Superior temporal gyrus (tissue), 1 donor: Measurements from ENCODE around the gene PARP3.

Source experiments
- DNase-seq: peaks from one replicate; pipeline ENCODE4 v3.0.0-alpha.2; 2016; ENCODE audit errors: extremely low spot score

Gene PARP3

DNA sequence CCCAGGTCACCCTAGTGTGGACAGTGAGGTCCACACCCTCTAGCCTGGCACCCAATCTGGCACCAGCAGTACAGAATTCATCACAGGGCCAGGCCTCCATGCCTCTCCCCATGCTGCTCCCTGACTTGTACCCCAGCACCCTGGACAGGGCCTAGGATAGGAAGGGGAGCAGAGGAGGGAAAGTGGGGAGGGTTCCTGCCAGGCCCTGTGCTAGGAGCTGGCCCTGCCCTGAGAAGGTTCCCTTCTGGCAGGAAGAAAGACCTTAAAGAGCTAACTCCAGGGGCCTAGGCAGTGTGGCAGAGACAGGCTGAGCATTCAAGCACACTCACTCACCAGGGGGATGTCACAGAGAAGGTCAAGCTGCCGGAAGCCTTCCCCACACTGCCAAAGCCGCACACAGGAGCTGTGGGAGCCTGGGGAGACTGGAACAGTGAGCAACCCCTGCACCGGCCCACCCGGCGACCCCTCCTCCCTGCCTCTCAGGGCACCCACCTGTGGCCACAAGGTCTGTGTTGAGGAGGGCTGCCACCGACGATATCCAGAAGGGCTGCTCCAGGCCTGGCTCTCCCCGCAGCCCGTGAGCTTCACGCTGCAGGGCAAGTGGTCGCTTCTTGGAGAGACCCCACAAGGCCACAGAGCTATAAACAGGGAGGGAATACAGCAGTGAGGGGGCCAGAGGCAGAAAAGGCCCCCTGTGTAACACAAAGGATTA lies 7.9 kb upstream of the PARP3 start:
- DNase-seq: no peak

- no peak for DNase-seq
Observed at GRCh38 chr3:51934991-51935885, 6.9 kb upstream of the PARP3 start.

DNA sequence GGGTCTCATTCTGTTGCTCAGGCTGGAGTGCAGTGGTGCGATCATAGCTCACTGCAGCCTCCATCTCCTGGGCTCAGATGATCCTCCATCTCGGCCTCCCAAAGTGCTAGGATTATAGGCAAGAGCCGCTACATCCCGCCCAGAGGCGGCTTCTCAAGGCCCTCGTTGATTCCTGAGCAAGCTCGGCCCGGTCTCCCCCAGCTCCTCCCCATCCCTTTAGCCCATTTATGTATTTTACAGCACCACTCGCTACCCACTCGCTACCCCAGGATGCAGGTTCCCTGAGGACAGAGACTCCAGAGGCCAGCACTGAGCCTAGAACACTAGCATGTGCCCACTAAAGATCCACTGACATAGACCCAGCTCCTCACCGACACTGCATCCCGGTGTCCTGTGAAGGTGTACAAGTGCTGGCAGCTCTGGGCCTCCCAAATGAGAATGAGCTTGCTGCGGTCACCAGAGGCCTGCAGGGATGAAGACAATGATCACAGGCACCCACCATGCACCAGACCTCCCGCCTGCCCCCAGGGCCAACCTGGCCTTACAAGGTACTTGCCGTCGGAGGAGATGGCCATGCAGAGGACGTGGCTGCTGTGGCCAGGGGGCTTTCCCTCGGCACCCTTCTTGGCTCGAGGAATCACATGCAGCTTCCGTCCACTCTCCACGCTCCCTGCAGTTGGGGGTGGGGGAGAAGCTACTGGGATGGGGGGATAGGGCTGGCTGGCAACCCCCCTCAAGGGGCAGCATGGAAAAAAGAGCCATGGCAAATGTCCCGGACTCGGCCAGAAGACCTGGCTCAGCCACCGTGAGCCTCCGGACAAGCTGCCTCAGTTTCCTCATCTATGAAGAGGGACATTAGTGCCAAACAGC lies 6.0 kb upstream of the PARP3 start:
- DNase-seq: no peak

GRCh38 chr3:51937014-51937413 lies 5.1 kb upstream of the PARP3 start:
- no peak for DNase-seq

DNA sequence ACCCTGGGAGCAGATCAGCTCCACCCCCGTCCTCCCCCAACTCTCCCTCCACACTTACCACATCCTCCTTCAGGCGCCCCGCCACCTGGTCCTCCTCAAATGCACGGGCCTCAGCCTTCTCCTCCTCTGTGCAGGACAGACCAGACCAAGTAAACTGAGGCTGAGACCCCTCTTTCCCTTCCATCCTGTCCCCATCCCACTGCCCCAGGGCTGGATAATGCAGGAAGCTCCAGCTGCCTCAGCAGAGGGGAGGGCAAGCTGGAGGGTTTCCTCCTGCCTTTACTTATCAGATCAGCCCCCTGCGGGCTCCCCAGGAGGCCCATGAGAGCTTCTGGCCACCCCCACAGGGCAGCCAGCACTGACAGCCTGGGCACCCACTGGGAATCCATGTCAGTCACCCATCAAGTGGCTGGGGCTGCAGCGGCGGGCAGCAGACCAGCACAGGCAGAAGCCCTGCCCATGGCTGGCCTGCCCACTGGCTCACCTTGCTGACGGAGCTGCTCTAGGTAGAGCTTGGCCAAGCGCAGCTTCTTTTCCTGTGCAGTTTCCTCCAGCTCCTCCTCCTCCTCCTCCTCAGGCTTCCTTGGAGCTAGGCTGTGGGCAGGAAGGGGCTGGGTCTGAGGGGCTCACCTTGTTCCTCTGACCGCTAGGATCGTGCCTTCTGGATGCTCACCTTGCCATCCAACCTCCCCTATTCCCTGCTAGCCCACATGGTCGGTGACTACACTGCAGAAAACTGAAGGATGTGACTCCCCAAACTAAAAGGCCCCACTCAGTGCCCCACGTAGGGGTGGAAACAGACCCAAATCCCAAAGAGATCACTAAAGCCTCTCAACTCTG lies 4.3 kb upstream of the PARP3 start:
- no peak for DNase-seq

- no peak for DNase-seq
Observed at GRCh38 chr3:51938780-51939425, 3.3 kb upstream of the PARP3 start.

DNA sequence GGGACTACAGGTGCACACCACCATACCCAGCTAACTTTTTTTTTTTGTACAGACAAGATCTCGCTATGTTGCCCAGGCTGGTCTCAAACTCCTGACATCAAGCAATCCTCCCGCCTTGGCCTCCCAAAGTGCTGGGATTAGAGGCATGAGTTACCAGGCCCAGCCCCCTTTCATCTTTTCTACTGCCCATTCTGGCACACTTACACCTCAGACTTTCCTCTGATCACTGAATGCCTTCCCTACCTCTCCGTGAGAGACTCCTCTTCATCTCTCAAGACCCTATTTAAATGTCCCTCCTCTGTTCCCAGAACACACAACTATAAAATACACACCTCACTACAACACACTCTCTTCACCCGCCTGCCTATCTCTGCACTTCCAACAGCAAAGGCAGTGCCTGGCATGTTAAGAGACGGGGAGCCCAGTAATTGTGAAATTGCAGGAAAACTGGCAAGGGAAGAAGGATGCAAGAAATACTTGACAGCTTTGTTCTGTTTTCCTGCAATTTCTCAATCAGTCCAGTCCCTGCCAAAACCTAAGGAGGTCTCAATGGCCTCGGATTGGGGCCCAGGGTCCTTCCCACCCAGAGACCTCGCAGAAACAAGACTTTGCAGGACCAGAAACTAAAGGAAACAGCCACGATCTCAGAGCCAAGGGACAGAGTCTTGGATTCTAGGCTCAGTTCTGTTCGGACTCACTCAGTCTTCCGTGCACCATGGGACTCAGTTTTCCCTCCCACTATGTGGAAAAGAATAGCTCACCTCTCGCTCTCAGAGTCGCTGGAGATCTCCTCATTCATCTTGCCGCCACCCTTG lies 1.3 kb upstream of the PARP3 start:
- no peak for DNase-seq

GRCh38 chr3:51941463-51941797 lies 733 bp upstream of the PARP3 start:
- DNase-seq: no peak

DNA sequence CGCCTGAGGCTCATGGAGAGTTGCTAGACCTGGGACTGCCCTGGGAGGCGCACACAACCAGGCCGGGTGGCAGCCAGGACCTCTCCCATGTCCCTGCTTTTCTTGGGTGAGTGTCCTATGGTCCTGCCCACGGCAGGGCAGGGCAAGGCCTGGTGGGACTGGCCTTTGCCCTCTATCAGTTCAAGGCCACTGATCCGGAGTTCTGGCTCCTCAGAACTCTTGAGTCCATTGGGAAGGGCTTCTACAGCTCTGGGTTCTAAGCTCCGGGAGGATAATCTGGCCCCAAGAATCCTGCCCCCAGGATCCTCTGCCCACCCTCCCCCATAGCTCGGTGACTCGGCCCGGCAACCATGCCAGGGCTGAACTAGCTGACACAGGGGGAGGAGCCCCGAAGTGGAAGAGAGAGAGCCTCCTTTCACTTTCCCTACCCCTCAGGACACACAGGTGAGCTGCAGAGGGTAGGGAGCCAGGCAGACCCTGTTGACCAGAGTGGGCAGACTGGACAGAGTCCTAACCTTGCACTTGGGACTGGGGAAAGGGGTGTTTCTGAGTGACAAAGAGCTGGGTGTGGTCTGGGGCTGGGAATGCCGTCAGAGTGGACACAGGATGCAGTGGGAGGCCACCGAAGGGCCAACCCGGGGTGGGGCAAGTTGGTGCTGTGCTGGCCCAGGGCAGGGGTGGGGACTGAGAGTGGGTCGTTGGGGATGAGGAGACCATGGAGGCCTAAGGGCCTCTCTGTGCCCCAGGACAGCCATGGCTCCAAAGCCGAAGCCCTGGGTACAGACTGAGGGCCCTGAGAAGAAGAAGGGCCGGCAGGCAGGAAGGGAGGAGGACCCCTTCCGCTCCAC lies 664 bp downstream of the PARP3 start:
- no peak for DNase-seq

- no peak for DNase-seq
Observed at GRCh38 chr3:51943451-51944391, 1.6 kb downstream of the PARP3 start.

GRCh38 chr3:51944451-51945021 lies 2.4 kb downstream of the PARP3 start:
- no peak for DNase-seq

DNA sequence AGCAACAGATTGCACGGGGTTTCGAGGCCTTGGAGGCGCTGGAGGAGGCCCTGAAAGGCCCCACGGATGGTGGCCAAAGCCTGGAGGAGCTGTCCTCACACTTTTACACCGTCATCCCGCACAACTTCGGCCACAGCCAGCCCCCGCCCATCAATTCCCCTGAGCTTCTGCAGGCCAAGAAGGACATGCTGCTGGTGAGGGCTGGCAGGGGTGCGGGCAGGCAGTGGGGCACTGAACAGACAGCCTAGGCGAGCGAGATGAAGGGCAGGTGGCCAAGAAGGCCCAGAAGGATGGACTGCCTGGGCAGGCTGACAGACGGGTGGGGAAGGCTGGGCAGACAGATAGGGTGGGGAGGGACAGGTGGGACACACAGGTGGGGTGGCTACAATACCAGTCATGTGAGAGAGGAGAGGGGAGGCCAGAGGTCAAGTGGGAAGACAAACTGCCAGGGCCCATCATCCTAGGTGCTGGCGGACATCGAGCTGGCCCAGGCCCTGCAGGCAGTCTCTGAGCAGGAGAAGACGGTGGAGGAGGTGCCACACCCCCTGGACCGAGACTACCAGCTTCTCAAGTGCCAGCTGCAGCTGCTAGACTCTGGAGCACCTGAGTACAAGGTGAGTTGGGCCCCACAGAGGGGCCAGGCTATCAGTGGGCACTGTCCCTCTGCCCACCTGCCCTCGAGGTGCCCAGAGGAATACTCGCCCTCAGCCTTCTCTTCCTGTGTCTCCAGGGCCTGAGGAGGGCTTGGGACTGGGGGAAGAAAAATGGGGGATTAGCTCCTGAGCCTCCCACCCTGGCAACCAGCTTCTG lies 3.1 kb downstream of the PARP3 start:
- no peak for DNase-seq

DNA sequence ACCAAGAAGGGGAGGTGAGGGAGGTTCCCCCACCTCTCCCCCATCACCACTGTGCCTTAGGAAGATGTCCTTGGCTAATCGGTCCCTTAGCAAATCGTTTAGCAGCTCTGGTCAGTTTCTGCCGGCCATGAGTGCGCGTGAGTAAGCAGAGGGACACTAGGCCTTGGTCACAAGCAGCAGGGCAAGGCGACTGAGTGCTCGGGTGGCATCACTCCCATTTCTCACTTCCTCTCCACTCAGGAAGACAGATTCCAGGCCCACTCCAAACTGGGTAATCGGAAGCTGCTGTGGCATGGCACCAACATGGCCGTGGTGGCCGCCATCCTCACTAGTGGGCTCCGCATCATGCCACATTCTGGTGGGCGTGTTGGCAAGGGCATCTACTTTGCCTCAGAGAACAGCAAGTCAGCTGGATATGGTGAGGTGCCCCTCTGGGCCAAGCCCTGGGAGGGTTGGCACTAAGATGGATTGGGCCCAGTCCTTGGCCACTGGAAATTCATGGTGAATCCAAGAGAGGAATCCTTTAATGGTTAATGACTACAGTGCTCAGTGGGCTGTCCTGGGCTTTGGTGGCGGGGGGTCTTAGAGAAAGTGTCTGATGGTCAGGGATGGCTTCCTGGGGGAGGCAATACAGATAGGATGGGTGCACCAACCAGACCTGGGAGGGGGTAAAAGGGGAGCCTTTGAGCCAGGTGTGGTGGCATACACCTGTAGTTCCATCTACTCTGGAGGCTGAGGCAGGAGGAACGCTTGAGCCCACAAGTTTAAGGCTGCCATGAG lies 4.0 kb downstream of the PARP3 start:
- no peak for DNase-seq

DNA sequence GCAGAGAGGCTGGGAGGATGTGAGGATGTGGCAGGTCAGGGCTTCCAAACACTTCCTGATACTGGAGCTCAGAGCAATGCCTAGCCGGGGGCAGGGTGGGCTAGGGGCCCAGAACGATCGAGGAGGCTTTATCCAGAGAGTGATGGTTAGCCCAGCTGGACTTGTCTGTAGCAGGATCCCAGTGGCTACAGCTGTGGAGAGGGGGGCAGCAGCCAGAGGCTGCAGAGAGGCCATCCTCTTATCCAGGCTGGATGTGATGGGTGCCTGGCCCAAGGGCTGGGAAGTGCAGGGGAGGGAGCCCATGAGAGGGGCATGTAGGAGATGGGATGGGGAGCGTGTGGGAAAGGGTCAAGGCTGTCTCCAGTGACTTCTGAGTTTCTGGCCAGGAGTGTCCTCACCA lies 4.6 kb downstream of the PARP3 start:
- no peak for DNase-seq

DNA sequence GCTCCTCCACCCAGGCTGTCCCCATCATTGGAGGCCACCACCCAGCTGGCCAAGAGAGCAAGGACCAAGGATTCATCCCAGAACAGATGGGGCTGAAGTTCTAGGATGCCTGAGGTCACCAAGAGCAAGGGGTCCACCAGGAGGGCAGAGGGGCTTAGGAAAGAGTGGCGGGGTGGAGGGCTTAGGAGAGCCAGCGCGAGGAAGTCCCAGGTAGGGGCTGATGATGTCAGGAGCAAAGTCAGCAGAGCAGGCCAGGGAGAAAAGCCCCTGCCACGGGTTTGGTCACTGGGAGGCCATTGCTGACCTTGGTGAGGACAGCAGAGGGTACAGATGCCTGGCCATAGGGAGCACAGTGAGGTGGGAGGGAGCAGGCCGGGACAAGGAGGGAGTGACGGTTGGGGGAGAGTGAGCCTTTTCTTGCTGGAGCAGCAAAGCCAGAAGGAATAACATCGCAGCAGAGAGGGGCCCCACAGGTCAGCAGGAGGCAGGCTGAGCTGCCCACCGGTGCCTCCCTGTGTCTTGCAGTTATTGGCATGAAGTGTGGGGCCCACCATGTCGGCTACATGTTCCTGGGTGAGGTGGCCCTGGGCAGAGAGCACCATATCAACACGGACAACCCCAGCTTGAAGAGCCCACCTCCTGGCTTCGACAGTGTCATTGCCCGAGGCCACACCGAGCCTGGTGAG lies 5.2 kb downstream of the PARP3 start:
- no peak for DNase-seq
